HTR-8/SVneo (cell line): ENCODE measurements around the gene PEAK1.

ENCODE experiments used
- DNase-seq: peaks from one replicate; pipeline ENCODE4 v3.0.0; 2011; ENCODE audit warnings: low spot score, mixed read lengths; ENCODE audit not compliant: insufficient read length
- FAIRE-seq: peaks from 2 replicates; lab custom pipeline; 2011; peaks lifted over from hg19 to GRCh38; lab: Jason Lieb, UNC

PEAK1 gene

DNA sequence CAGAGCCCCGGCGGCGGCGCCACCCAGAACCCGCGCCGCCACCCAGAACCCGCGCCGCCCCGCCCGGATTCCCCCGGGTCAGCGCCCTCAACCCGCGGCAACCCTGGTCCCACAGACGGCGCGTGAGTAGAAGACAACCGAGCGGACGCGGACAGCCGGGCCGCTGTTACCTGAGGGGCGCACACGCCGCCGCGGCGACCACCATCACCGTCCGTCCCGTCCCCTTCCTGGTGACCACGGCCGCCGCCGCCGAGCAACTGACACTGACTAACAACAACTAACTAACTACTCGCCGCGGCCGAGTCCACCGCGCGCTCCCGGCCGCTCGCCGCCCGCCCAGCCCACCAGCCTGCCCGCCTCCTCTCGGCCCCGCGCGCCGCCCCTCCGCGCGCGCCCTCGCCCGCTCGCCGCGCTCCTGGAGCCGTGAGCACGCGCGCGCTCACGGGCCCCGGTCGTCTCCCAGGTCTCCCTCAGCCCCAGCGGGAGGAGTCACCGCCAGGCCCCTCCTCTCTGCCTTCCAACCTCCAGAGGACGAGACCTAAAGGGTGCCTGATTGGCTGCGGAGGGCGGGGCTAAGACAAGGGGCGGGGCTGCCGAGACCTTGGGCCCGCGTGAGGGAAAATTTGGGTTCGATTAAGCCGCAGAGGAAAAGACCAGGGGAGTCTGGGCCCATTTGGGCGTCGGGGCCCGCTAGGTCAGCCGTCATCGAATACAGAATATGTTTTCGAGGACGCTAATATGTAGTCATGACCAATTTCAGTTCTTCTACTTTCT, at the start of gene PEAK1:
Gene PEAK1 (minus strand): TSS at position 269 of the 774 bp plus-strand sequence. CDS start 238,178 bp downstream, outside the sequence.
- FAIRE-seq (peak; percentile 88), DNase-seq (peak; percentile 95)

- FAIRE-seq (no peak), DNase-seq (no peak)
Measured at GRCh38 chr15:77468896-77469295, 49.0 kb upstream of the PEAK1 start.

GRCh38 chr15:77466521-77466920, 46.6 kb upstream of the PEAK1 start:
- DNase-seq = no peak
- no peak for FAIRE-seq

DNA sequence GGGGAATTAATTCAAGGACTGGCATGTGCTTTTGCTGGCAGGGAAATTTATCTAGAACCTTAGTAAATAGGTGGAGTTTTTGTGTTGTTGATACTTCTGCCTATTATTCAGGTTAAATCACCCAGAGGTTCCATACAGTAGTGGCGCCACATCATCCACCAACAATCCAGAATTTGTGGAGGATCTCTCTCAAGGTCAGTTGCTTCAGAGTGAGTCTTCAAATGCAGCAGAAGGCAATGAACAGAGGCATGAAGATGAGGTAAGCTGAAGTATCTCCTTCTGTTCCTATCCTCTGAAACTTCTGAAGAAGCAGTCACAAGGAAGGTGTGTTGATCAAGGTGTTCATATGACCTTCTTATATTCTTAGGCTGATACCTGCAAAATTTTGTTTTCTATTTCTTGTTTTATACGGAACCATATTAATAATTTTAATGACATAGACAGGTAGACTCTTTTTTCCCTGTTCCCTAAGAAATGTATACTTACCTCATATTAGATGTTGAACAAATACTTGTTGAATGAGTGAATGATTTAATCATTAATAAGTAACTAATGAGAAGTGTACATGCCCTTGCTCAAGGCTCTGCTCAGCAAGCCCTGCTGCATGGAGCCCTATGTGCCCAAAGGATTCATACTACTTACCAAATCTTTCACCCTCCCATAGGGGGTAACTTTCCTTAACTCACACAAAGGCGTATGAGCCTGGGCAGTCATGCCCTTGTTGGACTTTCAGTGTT, 44.4 kb upstream of the PEAK1 start:
- DNase-seq = no peak
- FAIRE-seq = no peak

- FAIRE-seq (no peak), DNase-seq (no peak)
Measured at GRCh38 chr15:77461486-77461885, 41.6 kb upstream of the PEAK1 start.

DNA sequence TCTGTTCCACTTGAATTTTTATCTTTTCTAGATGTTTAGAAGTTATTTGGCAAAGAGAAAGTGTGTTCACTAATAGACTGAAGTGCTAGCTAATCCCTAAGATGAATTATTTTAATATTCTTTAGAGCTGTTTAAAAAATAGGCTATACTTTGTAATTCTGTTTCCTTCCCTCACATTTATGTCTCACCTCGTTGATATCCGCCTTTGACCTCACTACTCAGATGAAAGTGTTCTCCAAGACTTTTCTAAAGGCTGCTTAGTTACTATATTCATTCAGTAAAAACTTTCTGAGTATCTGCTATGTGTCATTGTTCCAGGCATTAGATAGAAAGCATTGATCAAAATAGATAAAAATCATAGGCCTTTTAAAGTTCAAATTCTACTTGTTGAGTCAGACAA, 39.1 kb upstream of the PEAK1 start:
- DNase-seq (no peak), FAIRE-seq (no peak)

GRCh38 chr15:77457905-77458265, 38.0 kb upstream of the PEAK1 start:
- FAIRE-seq = no peak

GRCh38 chr15:77457191-77457904, 37.4 kb upstream of the PEAK1 start:
- FAIRE-seq (no peak), DNase-seq (no peak)

More at GRCh38 chr15:77457905-77458265, 38.0 kb upstream of the PEAK1 start:
- no peak for DNase-seq

DNA sequence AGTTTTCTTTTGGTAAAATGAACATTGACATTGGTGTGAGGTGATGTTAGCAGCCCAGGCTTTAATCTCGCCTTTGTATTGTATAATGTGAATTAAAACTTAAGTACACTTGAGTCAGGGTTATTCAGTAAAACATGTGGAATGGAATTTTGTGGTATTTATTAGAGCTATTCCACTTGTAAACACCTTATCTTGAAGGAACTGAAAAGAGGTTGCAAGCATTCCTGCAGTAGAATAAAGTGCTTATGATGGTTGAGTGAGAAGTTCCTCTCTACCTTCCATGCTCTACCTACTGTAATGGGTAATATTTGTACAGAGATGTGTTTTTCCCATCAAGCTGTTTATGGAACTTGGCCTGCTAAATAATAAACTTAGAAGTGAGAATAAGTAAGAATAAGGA, 36.8 kb upstream of the PEAK1 start:
- FAIRE-seq (no peak), DNase-seq (no peak)

DNA sequence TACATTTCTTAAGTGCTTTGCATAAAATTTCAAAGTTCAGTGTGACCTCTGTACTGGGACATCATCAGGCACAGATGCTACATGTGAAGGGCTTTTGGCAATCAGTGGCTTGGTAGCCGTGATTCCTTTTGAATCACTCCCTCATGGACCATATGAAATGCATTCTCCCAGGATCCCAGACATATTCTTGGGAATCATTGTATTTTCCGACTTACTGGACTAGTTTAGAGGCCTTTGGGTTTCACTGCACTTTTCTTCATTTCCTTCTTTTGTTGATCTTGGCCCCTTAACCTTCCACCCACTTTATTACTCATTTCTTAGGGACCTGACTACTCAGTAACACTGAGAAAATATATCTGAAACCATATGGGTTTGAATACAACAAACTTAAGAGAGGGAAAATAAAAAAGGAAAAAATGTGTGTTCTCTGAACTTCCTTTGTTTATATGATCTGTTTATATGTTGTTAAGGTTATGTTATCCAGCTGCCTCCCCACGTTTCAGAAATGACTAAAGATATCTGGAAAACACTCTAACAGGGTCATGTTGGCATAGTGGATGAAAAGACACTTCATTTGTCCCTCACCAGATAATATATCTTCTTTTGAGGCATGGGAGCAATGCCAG, 35.9 kb upstream of the PEAK1 start:
- FAIRE-seq (no peak), DNase-seq (no peak)

- no peak for DNase-seq
- FAIRE-seq = no peak
Measured at GRCh38 chr15:77454951-77455350, 35.0 kb upstream of the PEAK1 start.

GRCh38 chr15:77454265-77454664, 34.4 kb upstream of the PEAK1 start:
- FAIRE-seq = no peak
- DNase-seq = no peak

- DNase-seq (no peak), FAIRE-seq (no peak)
Measured at GRCh38 chr15:77446840-77447390, 27.0 kb upstream of the PEAK1 start.

GRCh38 chr15:77440378-77440999, 20.6 kb upstream of the PEAK1 start:
- no peak for FAIRE-seq

DNA sequence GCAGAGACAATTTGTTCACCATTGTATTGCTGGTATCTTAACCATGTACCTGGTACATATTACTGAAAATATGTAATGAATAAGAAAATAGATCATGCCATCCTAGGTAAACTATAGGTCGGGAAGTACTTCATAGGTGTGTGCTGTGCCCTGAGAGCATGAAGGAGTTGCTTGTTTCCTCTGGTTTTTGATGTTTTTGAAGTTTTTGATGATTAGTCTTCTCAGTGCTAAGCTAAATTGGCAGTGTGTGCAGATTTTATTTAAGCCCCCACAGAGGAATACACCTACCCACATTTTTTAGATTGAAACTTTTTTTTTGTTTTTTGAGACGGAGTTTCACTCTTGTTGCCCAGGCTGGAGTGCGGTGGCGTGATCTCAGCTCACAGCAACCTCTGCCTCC, 17.4 kb upstream of the PEAK1 start:
- DNase-seq (no peak), FAIRE-seq (no peak)

More at GRCh38 chr15:77440378-77440999, 20.6 kb upstream of the PEAK1 start:
- peak; percentile 22 for DNase-seq

GRCh38 chr15:77436822-77437221, 16.9 kb upstream of the PEAK1 start:
- DNase-seq (no peak), FAIRE-seq (no peak)

- no peak for DNase-seq
Measured at GRCh38 chr15:77430652-77431051, 10.7 kb upstream of the PEAK1 start.

GRCh38 chr15:77430213-77430612, 10.3 kb upstream of the PEAK1 start:
- FAIRE-seq (no peak), DNase-seq (no peak)

More at GRCh38 chr15:77430652-77431051, 10.7 kb upstream of the PEAK1 start:
- FAIRE-seq = no peak

- DNase-seq (no peak), FAIRE-seq (no peak)
Measured at GRCh38 chr15:77426871-77427270, 7.0 kb upstream of the PEAK1 start.

GRCh38 chr15:77426377-77426776, 6.5 kb upstream of the PEAK1 start:
- no peak for DNase-seq
- FAIRE-seq = no peak
